Stimulated activated CD8-positive, alpha-beta memory T cell treated with anti-CD3 and anti-CD28 coated beads, Interleukin-12 subunit alpha, Interleukin-12 subunit beta, amount 100 ng/mL, for 24 hours (primary cell): Measurements from ENCODE around the gene NFKB1.

Experiments
- DNase-seq: peaks from one replicate; pipeline ENCODE4 v3.0.0-alpha.2; 2020; ENCODE audit errors: extremely low read depth

The NFKB1 gene

DNA sequence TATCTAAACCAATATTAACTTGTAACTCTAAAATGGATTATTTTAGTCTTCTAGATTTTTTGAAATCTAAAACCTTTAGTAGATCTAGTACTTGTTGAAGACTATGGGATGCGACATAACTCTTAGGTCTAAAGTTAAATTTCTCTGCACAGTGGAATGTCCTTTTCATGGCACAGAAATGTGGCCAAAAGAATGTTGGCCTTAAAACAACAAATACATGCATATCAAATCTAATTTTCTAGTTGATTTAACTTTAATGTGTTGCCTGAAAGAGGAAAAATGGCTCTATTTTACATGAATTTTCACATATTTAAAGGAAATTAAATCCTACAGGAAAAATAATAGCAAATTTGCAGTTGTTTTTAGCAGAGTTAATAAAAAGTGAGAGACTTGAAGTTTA is 30.3 kb downstream of the NFKB1 start:
- DNase-seq, result no peak

DNA sequence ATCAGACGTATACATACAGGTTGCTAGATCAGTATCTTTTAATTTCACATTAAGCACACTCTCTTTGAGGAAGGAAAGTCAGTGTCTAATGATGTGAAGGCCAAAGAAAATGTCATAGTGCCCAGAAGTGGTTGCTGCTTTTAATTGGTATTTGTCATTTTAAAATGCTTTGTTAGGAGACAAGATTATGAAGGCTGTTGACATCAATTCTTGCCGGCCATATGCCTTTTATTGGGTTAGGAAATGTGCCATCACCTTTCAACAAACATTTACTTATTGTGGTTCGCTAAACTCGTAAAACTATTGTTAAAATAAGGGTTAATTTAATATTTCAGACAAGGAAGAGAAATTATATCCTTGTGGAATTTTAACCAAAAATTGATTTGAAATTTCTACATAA is 32.2 kb downstream of the NFKB1 start:
- no peak for DNase-seq

DNA sequence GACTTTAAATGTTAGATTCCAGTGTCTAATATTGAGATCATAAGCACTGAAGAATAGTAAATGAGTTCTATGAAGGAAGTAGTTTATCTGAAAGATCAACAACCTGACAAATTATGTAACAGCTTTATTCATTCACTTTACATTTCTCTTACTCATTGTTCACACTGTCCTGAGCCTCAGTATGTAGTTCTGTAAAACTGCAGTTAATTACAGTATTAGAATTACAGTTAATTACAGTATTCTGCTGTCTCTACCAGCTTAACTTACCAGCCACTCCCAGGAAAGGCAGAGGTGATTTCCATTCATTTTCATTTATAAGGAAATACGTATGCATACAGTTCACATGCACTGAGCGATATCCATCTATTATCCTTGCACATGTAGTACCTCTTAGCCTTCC is 32.7 kb downstream of the NFKB1 start:
- DNase-seq, result no peak

DNA sequence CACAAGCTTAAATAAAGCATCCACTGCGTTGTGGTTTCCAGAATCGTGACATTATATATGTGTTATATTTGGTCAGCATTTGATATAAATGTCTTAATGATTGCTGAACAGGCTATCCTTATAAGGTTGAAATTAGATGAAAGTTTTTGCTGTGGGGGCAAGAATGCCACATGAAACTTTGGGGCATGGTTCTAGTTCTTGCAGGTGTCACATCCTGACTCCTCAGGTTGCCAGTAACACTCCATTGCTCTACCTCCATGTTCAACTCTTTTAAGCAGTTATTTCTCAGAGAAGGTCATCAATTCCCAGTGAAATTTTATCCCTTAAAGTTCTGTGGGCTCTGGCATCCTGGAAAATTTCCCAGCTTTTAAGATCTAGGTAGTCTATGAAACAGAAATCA is 33.7 kb downstream of the NFKB1 start:
- DNase-seq, result no peak

DNA sequence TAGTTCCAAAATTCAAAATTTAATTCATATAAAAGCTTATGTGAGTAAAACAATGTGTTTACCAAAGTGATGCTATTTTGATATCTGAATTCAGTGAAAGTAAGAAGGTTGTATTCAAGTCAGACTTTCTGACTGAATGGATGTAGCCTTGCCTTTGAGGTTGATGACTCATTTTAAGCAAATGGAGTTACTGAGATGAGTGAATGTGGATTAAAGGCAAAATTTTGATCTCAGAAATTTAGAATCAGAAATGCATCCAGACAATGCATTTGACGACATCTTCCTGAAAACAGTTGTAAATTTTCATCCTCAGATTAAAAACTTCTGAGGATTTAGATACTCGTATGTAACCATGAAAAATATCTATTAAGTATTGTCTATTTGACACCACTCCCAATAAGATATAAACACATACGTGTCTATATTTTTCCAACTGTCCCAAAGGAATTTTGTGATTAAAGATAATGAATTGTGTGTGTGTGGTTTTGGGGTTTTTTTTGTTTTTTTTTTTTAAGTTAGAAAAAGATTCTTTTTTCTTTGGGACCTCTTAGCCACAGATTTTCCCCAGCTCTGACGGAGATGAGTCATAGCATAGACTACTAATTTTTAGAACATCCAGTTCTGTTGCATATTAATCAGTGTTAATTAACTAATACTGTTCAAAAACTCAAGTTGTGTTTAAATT is 34.4 kb downstream of the NFKB1 start:
- no peak for DNase-seq

DNA sequence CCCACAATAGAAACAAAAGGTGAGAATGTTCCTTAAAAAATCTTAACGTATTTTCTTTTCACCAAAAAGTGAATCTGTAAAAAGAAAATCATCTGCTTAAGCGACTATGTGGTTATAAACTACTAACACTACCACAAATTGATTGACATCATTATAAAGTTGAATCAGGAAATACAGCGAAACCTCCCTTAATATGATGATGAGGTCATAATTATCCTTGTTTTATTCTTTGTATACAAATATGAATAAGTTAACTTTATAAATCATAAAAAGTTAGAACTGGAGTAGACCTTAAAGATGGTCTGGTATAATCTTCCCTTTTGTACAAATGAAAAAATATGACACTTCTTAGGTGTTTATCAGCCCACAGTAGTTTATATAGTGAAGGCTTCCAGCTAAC is 35.6 kb downstream of the NFKB1 start:
- DNase-seq, result no peak

DNA sequence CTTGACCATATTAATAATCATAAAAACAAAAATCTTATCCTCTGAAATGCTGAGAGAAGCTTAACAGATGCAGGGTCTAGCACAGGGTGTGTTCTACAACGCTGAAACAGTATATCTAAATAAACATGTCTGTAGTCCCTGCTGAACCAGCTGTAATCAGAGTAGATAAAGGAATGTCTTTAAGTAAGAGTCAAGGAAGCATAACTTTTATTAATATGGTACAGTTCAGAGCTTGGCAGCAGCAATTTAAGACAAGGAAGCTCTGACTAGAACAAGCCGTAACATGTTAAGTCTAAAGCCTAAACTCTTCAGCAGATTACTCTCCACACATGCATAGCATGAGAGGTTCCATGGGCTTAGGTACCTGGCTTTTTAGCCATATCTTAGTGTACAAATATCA is 36.1 kb downstream of the NFKB1 start:
- no peak for DNase-seq

DNA sequence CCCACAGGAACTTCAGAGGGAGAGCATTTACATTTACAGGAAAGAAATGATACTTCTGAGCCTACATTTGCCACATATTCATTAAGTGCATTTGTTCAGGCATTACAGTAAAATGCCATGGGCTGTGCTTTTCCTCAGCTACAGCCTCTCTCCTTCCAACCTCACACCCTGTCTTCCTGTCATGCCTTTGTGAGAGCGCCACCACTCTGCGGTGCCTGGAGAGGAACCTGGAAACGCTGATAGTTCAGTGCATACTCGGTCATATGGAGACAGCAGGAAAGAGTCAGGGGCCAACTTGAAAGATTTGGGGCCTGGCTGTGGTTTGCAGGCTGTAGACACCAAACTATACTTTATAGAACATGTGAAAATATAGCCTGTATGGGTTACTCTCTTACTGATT is 40.5 kb downstream of the NFKB1 start:
- no peak for DNase-seq

DNA sequence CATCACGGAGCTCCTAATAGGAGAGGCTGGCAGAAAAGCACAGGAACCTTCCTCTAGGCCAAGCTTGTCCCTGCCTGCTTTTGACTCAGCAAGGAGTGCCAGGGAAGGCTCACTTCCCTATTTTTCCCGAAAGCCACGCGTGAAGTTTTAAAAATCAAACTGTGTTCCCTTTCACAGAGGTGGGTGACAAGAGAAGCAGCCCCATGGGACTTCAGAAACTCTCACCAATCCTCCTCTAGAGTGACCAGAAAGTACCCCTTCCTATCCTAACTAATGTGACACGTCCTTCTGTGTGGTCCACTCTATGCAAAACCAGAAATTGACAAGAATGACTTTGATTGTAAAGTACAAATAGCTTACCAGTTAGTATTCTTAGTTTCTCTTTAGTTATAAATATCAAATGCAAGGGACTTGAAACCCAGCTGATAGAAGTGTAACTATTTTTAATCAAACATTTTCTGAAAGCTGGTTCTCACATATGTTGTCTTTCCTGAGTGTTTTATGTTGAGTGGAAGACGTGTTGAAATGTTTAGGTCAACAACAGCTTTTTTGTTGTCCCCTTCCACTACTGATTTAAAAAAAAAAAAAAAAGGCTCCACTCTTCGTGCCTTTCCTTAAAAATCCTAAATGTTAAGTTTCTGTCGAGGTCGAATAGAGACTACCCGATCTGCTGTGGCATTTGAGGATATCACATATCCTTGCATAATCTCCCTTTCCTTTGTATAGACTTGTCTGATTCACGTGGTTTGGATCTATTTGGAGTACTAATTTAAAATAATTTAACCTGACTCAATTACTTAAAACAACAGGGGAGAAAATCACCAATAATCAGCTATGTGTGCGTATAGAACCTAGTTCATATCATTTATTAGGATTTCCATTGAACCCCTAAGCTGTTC is 42.1 kb downstream of the NFKB1 start:
- DNase-seq, result no peak

DNA sequence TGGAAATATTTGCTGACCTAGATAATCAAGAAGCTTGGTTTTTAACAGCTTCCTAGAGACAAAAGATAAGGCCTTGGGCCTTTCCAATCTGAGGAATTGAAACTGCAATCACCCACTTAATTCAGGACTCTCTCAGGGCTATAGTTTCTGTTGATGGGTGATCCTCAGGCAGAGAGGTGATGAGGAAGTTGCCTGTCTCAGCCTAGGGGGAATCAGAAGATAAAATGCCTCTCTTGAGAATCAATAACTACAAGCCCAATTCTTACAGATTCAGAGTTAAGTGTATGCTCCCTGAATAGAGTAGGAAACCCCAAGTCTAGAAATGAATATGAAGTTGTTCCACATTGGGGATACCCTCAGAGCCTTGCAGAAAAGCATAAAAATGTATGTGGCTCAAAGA is 45.5 kb downstream of the NFKB1 start:
- no peak for DNase-seq

DNA sequence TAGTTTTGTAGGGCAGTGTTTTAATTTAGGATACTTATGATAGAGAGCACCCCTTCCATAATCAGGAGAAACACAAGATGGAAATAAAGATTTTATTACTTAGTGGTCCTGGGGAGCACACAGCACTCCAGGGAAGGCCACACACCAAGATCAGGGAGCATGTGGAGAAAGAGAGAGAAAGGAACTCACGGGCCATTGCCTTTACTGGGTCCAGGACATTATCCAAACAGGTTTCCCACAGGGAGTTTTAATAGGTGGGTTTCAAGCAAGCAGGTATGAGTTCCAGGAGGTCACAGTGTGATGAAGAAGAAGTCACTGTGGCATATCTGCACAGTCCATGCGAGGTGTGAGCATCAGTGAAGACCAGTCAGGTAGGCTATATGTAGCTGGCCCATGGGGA is 46.8 kb downstream of the NFKB1 start:
- DNase-seq, result no peak

DNA sequence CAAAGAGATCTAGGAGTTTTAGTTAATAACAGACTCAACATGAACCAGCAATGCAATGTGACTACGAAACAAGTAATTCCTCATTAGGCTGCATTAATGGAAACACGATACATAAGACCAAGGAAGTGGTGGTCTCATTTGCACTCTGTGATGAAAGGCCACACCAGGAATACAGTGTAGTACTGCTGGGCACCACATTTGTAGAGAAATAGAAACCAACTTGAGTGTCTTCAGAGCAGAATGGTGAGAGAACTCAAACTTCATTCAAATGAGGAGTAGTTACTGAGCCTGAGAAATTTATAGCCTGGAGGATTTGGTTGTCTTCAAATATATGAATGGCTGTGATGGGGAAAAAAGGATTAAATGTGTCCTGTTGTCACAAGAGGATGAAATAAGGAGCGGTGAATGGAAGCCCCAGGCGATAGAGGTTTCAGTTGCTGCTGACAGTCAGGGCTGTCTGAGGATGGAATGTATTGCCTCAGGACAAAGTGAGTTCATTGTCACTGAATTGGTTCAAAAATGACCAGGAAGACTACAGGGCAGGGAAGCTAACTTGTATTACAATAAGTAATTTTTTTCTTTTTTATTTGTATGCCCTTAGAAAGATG is 50.9 kb downstream of the NFKB1 start:
- DNase-seq, result no peak

DNA sequence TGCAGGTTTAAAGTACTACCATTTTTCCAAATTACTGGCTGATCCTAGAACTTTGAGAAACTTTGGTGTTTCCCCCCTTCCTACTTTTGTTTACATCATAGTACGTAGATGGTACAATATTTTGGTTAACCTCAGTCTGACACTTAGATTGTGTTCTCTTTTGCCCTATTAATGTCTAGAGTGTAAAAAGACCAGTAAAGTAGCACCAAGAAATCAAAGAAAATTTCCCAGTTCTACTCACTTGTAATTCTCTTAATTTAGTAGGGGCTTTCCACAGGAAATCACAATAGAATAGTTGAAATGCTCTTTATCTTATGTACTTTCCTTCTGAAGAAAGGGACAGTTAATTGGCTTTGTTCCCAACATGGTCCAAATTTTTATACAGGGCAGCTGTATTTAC is 51.6 kb downstream of the NFKB1 start:
- DNase-seq, result no peak

DNA sequence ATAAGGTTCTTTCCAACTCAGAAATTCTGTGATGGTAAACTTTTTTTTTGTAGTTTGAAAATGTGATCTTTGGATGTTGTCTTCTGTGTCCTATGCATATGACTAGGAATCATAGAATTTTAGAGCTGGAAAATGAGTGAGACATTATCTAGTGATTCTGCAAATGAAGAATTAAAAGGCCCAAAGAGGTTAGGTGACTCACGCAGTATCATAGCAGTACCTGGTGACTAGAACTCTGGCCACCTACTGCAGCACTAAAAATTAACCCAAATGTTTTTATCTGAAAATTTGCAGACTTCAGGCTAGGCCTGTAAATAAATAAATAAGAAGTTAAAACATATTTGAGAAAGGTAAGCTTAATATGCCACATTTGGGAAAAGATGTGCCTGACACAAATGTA is 52.8 kb downstream of the NFKB1 start:
- DNase-seq, result no peak

DNA sequence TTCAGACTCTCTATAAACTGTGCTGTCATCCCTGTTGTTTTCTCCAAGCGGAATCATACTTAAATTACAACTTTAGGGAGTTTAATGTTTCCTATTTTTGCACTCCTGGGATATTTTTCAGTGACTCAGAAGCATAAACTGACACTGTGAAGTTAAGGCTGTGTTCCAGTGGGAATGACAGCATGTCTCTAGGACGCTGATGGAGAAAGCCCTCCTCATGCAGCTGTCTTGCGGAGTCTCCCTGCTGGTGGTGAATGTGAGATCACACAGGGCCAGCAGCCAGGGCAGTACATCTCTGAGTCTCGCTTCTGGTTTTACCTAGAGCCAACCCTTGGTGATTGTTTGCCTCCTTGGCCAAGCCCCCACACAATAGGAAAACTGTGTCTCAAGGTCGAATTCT is 53.3 kb downstream of the NFKB1 start:
- no peak for DNase-seq

DNA sequence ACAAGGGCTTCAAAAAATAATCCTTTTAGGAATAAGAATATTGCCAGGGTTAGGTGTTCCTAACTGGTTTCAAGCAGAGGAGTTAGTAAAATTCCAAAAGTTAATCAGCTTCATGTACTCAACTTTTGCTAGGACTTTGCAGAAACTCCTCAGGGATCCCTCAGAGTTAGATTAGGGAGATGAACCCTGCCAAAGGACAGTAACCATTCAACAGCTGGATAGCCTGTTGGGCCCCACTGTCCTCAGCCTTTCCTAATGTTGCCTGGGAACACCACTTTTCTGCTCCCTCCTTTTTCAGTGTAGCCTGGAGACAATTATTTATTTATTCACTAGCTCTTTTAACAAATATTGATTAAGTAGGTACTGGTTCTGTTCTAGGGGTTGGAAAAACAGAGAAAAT is 53.8 kb downstream of the NFKB1 start:
- DNase-seq, result no peak

DNA sequence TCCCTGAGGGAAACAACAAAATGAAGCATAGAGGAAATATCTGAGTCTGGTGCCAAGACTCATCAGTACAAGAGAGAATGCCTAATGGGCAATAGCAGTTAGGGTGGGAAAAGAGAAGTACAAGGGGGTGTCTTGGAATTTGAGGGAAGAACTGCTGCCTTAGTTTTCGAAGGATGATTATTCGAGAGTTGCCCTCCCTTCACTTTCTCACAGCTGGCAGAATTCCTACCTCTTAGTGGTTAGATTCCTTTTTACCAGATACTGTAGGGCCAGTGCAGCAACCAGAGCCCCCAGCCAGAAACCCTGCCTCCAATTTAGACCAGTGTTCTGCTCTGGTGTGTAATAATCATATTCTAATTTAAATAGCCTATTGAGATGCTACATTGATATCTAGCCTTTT is 56.5 kb downstream of the NFKB1 start:
- DNase-seq, result no peak

DNA sequence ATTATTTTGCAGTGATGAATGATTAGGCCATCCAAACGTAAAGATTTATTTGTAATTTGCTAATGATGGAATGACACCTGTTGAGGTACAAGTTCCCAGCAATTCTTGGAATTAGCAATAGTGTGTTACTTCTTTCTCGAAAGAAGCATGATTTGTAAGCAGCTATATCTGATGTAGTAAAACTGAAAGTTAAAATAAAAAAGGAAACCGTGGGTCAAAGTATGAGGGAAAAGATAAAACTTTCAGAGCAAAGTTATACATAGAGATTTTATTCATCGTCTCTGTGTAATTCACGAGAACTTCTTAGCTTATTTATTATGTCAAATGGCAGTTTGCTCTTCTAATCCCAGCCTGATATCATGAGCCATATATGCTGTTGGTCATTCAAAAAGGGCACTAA is 59.0 kb downstream of the NFKB1 start:
- DNase-seq, result no peak

DNA sequence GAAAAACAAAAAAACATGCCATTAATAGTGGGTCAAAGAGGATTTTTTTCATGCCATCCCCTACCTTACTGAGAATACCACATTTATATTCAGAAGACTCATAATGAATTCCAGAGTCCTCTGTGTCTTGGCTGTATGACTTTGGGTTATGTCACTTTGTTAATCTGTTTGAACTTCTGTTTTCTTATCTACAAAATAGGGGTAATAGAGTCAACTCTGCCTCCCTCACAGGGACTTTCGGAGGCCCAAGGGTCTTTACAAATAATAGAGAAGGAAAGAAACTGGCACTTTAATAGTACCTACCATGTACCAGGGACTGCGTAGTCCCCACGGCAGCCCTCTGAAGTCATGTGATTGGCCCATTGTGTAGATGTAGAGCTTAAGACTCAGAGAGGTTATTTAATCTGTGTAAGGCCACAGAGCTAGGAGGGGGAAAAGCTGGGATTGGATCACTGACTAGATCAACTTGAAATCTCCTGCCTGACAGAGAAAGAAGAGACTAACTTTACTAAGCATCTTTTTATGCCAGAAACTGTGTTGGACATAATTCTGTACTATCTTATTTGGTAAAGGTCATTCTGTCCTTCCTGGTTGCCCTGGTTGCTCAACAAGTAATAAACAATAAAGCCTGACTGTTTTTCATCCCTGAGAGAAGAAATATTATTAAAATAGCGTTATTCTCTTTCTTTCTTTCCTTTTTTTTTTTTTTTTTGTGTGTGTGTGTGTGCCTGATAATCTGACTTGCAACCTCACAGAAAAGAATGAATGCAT is 59.6 kb downstream of the NFKB1 start:
- DNase-seq, result no peak

DNA sequence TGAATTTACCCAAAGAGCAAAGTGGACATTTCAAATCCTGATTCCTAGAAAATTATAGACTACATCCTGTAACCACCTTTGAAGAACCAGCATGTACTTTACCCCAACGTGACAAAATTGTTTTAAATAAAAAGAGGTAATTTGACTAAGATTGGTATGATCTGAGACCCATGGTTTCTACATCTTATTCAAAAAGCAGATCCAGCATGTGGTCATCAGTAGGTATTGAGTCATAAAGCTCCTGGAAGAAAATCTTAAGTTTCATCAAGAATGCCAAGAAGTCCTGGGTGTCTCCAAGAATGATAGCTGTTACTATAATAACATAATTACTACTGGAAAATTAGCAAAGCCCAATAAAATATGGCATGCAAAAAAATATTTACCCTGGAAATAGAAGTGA is 61.8 kb downstream of the NFKB1 start:
- DNase-seq, result no peak

DNA sequence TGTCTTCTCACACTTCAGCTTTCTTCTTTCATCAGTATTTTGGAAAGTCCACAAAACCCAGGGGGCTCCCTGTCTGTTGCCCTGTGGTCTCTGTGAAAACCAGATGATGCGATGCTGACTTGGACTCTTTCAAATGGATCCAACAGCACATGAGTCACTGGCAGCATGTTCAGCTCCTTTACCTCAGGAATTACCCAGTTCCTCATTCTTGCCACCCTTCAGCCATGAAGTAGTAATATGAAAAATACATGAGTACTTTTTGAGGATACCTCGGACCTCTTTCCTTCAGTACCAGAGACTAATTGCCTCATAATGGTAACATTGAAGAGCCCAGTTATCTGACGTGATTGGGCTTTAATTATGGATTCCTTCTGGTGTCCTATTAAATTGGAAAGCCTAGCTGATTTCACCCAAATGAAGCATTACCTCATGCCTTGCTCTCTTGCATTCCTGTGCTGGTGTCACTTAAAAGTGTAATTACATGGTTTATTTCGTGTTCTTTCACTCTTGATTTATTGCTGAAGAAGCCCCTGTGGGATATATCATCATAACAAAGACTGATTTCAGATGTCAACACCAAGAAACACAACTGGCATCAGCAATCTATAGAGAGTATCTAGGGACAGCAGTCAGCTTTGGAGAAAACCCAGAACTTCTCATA is 63.4 kb downstream of the NFKB1 start:
- DNase-seq, result no peak

DNA sequence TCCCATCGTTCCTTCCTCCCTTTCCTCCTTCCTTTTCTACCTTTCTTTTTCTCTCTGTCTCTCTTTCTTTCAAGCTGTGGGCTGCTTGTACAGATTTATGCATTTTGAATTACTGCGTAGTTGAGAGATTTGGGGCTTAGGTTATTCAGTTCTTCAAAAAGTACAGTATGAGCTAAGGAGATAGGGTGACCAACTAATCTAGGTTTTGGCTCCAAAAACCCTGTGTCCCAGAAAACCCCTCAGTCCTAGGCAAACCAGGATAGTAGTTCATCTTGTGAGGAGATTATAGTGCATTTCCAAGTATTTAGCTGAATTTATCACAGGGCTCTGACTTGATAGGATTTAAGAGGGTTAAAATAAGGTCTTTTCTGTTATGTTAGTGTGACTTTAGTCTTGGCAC is 64.5 kb downstream of the NFKB1 start:
- no peak for DNase-seq
